Endothelial cell (in vitro differentiated cells): ENCODE data around the gene TCF15. TPM values are rescaled to one million over a fixed set of nuclear protein-coding genes. Genes with fewer than 3 reads are reported as not detected.
A peak's percentile ranks its signal among the peaks of the same experiment; 100 is the strongest.

Experiments used
- DNase-seq: peaks from one replicate; pipeline ENCODE4 v3.0.0; 2021; ENCODE audit warnings: low spot score
- H3K27ac Mint-ChIP-seq: one replicate; pipeline ENCODE4 v1.8.0; 2021; ENCODE audit warnings: mixed read lengths, inconsistent platforms; ENCODE audit not compliant: unreplicated experiment
- H3K27me3 Mint-ChIP-seq: one replicate; pipeline ENCODE4 v1.8.0; 2021; ENCODE audit warnings: mild to moderate bottlenecking, moderate library complexity, mixed read lengths, inconsistent platforms; ENCODE audit not compliant: unreplicated experiment
- H3K36me3 Mint-ChIP-seq: one replicate; pipeline ENCODE4 v1.8.0; 2021; ENCODE audit warnings: mild to moderate bottlenecking, low read depth, mixed read lengths, inconsistent platforms; ENCODE audit not compliant: unreplicated experiment
- H3K4me1 Mint-ChIP-seq: one replicate; pipeline ENCODE4 v1.8.0; 2021; ENCODE audit warnings: mild to moderate bottlenecking, mixed read lengths, inconsistent platforms; ENCODE audit not compliant: unreplicated experiment
- H3K4me3 Mint-ChIP-seq: one replicate; pipeline ENCODE4 v1.8.0; 2021; ENCODE audit warnings: mild to moderate bottlenecking, mixed read lengths, inconsistent platforms; ENCODE audit not compliant: unreplicated experiment
- H3K9me3 Mint-ChIP-seq: one replicate; pipeline ENCODE4 v1.8.0; 2021; ENCODE audit warnings: mixed read lengths, inconsistent platforms; ENCODE audit not compliant: unreplicated experiment
- total RNA-seq: library from RNA; stranded (reverse); fragmentation: NEBNext Ultra II Directional; extraction: Animal tissue kit (Norgen Biotek cat#: 25700); gene quantifications from one replicate; pipeline ENCODE4 v1.2.1, GENCODE V29; 2021; ENCODE audit not compliant: unreplicated experiment
- TF ChIP-seq, protein P1 (sequence below): fragments of 200-600 bp; sonication (generic); IDR thresholded peaks from one replicate; pipeline ENCODE4 v1.5.0; 2021; ENCODE audit warnings: antibody characterized with exemption; ENCODE audit not compliant: unreplicated experiment

Gene TCF15
- total RNA-seq, 1 donor from 2014 or later: 6.6 TPM

DNA sequence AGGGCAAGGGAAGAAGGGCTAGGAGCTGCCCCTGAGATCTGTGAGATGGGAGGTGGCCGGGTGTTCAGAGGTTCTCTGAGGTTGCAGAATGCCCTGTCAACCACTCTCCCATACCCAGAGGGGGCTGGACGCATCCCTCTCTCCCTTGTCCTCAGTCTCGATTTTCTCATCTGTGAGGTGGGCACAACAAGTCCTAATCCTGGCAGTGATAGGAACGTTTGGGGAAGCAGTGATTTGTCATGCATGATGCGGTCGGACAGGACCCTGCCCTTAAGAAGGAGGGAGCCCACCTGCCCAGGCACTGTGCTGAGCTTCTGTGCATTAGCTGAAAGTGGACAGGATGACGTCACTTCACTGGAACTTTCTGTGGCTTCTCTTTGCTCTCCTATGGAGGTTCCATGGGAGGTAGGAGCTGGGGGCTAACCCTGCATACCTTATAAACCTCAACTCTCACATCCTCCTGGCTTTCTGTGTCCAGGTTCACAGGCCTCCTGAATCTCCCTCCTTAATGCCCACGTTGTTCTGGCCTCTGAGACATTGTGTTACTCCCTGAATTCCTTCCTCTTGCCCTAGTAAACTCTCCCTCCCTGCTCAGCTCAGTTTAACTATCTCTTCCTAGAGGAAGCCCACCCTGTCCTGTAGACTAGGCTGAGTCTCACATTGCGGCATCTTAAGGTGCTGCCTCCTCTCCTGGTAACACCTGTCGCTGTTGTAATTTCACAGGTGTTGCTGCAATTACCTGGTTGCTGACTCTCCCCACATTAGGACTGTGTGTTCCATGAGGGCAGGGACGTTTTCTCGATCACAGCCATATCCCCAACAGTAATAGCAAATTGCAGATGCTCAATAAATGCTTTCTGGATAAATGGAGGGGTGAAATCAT, 36.5 kb downstream of the TCF15 start:
- Mint-ChIP-seq H3K36me3 (no peaks in the 10 kb centered on the region), H3K27ac (peak overlapping the region; percentile 93), H3K9me3 (no peaks in the 10 kb centered on the region), H3K4me1 (peaks cover 60% of the 10 kb centered on the region), H3K27me3 (peaks cover 9% of the 10 kb centered on the region), H3K4me3 (peak overlapping the region; percentile 9)
- TF ChIP-seq, protein P1, sequence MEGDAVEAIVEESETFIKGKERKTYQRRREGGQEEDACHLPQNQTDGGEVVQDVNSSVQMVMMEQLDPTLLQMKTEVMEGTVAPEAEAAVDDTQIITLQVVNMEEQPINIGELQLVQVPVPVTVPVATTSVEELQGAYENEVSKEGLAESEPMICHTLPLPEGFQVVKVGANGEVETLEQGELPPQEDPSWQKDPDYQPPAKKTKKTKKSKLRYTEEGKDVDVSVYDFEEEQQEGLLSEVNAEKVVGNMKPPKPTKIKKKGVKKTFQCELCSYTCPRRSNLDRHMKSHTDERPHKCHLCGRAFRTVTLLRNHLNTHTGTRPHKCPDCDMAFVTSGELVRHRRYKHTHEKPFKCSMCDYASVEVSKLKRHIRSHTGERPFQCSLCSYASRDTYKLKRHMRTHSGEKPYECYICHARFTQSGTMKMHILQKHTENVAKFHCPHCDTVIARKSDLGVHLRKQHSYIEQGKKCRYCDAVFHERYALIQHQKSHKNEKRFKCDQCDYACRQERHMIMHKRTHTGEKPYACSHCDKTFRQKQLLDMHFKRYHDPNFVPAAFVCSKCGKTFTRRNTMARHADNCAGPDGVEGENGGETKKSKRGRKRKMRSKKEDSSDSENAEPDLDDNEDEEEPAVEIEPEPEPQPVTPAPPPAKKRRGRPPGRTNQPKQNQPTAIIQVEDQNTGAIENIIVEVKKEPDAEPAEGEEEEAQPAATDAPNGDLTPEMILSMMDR: no peak
- no peak for DNase-seq

DNA sequence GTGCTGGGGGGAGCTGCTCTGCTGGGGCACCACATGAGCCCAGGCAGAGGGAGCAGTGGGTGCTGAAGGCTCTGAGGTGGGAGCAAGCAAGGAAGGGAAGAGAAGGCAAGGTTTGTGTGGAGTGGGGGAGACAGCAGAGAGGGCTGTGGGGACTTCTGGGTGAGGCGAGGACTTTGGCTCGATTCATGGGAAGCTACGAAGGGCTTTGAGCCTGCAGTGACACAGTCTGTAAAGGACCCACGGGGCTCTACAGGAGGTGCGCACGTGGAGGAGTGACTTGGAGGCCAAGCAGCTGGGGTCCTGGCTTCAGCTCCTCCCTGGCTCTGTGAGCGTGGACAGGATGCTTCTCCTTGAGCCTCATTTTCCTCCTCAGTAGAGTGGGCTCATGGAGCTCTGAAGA, 37.4 kb downstream of the TCF15 start:
- Mint-ChIP-seq H3K27me3 (peaks cover 9% of the 10 kb centered on the region), H3K27ac (peak overlapping the region; percentile 80), H3K4me1 (peaks cover 65% of the 10 kb centered on the region), H3K4me3 (peak overlapping the region; percentile 54), H3K36me3 (no peaks in the 10 kb centered on the region), H3K9me3 (no peaks in the 10 kb centered on the region)
- TF ChIP-seq, protein P1: no peak
- no peak for DNase-seq

DNA sequence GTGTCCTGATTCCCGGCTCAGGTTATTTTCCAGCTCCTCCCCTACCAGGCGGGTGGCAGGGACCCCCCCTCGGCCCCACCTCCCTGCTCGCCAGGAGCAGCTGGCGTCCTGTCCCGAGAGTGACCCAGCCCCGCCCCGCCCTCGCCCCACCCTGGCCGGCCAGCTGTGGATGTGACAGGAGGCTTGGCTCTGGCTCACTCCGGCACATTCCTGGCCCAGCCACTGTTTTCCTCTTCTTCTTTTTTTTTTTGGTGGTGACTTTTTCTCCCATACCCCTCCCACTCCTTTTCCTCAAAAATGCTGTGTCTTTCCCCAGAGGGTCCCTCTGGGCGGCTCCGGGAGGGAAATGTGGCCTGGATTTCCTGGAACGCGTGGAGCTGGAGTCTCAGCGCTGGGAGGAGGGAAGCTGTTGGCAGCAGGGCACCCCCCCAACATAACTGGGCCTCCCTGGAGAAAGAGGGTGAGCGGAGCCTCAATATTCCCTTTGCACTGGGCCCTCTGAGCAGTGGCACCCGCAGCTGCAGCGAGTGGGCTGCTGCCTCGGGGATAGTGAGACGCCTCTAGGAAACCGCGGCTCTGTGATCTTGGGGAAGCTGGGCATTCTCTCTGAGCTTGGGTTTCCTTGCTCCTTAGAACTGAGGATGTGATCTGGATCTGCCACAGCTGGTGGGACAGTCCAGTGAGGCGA, 38.2 kb downstream of the TCF15 start:
- peaks cover 68% of the 10 kb centered on the region for H3K4me1 Mint-ChIP-seq
- TF ChIP-seq, protein P1: no peak
- H3K27ac Mint-ChIP-seq: peak overlapping the region; percentile 80
- no peaks in the 10 kb centered on the region for H3K9me3 Mint-ChIP-seq
- H3K27me3 Mint-ChIP-seq: peaks cover 12% of the 10 kb centered on the region
- no peaks in the 10 kb centered on the region for H3K36me3 Mint-ChIP-seq
- DNase-seq: peak; percentile 50
- H3K4me3 Mint-ChIP-seq: peak overlapping the region; percentile 54

DNA sequence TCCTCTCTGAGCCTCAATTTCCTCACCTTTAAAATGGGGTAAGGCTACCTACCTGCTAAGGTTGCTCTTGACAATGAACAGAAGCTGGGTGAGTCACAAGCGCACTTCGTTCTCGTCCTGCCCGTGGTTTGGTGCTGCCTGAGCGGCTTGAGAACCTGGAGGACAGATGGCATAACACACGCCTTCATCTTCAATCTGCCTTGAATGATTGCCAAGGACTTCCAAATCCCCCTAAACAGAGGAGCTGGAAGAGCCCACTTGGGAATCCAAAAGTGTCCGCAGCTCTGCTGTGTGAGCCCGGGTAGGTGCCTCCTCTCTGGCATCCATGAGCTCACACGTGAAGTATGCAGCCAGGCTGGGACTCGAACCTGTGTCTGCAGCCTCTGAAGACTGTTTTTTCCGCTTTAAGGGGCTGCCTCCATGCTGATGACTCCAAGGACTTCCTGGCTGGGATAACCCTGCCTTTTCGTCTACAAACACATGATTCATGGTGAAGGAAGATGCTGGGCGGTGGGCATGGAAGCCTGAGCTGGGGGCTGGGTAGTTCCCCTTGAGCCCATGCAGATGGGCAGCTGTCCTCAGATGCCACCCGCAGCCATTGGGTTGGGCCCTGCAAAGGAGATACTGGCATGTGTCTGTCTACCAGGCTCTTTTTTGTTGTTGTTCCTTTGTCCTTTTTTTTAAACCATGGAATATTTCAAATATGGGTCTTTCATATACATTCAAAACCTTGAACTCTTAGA, 41.3 kb downstream of the TCF15 start:
- no peak for DNase-seq
- Mint-ChIP-seq H3K27me3 (peaks cover 10% of the 10 kb centered on the region), H3K4me3 (no peak overlapping the region), H3K9me3 (no peaks in the 10 kb centered on the region), H3K4me1 (peaks cover 56% of the 10 kb centered on the region), H3K27ac (peak overlapping the region; percentile 48), H3K36me3 (peaks cover 3% of the 10 kb centered on the region)
- TF ChIP-seq, protein P1: no peak
